Left lobe of liver (tissue), 2 donors: ENCODE data around the gene NCK2. TPM values are rescaled to one million over a fixed set of nuclear protein-coding genes. Genes with fewer than 3 reads are reported as not detected.

ENCODE experiments used
- ATAC-seq: fragments of 200-7000 bp; cut with Tn5 transposase; one replicate; pipeline ENCODE4 v1.9.1; 2020; ENCODE audit warnings: mild to moderate bottlenecking, moderate library complexity
- DNase-seq: peaks from one replicate; pipeline ENCODE4 v3.0.0-alpha.2; 2020; ENCODE audit warnings: low spot score
- total RNA-seq: library from RNA; stranded (reverse); gene quantifications from one replicate; pipeline ENCODE4 v1.2.1, GENCODE V29; 2021
- donor health status: DM: no; HTN: no; CAD: no; lungs with moderate emphysema.
- donor health status: DM: no; HTN: yes; CAD: no.

NCK2 gene
- total RNA-seq, 1 donor from 2014 or later = 6.3 TPM

DNA sequence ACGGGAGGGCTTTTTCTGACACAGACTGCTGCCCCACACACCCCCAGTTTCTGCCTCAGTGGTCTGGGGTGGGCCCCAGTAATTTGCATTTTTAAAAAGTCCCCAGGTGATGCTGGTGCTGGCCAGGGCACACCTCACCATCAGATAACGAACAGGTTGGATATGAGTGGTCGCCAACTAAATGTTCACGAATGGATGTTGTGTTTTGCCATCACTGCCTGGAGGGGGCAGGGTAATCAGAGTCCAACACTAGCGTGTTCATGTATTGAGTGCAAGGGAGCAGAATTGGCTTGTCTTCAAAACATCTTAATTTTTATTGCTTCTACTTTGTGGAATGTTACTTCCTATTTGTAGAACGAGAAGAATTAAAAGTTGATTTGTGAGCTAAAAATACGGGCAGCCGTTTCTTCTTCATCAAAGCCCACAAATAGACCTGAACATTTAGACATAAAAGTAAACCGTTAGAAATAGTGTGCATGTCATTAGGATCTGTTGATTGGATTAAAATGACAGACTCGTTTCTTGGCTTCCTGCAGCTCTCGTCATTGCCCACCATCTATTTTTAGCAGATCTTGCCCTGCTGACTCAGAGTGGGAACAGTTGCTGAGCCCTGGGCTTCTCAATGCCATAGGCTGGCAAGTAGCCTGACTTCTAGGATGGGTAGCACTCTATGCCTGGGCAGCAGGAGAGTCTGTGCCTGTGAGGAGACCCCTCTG is 45.2 kb downstream of the NCK2 start:
- ATAC-seq (no peak), DNase-seq (no peak)

DNA sequence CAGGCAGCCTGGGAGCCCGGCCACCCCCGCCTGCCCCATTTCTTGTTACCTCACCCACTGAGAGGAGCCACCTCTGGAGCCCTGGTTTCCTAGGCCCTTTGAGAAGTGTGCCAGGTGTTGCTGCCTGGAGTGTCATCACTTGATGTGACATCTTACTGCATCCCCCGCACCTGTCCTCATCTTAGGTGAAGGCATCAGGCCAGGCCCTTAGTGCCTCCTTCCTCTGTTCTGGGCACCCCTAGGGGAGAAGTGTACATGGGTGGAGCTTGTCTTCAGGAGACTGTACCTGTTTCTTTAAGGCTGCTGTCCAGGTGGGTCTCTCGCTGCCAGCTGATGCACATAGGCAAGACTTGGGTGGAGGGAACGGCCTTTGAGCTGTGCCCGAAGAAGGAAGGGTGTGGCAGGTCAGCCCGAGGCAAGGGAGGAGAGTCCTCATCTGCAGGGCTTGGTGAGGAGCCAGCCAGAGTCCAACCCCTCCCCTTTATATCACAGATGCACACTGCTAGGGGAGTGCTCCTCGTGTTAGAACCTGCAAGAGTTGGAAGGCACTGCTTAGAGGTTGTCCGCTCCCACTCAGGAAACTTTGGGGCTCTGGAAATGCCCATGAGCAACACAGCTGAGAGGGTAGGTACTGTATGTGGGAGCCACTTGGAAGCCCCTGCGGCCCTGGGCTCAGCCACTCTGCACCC is 45.9 kb downstream of the NCK2 start:
- no peak for ATAC-seq
- DNase-seq = no peak

DNA sequence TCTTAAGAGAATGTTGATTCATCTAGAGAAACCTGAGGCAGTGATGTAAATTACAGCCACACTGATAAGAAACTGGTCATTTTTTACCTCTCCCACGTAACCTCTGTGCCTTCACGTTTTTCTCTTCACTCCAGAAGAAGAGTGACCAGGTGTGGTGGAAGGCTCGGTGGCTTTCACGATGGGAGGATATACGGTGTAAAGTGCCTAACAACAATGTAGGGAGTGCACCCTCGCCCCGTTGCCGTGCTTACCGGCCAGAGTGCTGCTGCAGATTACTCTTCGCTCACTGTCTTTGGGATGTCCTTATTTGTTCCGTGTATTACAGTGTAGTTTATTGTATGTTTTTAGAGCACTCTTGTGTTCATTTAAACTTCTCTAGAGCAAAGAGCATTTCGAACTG is 46.5 kb downstream of the NCK2 start:
- ATAC-seq (no peak), DNase-seq (no peak)

DNA sequence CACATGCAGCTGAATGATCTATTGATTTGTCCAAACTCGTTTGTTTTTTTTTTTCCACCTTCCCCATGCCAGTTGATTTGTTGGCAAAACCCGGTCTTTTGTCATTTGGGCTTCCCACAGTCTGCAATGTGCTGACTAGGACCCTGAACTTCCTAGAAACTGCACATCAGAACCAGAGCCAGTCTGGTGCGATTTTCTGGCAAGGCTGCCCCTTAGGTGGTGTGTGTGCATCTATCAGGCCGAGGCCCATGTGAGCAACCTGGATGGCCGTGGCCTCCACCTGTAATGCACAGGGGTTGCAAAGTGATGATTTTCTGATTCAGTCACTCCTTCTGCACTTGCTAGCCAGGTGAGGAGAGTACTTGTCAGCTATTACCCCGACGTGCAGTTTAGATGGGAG is 47.8 kb downstream of the NCK2 start:
- no peak for DNase-seq
- ATAC-seq = no peak

DNA sequence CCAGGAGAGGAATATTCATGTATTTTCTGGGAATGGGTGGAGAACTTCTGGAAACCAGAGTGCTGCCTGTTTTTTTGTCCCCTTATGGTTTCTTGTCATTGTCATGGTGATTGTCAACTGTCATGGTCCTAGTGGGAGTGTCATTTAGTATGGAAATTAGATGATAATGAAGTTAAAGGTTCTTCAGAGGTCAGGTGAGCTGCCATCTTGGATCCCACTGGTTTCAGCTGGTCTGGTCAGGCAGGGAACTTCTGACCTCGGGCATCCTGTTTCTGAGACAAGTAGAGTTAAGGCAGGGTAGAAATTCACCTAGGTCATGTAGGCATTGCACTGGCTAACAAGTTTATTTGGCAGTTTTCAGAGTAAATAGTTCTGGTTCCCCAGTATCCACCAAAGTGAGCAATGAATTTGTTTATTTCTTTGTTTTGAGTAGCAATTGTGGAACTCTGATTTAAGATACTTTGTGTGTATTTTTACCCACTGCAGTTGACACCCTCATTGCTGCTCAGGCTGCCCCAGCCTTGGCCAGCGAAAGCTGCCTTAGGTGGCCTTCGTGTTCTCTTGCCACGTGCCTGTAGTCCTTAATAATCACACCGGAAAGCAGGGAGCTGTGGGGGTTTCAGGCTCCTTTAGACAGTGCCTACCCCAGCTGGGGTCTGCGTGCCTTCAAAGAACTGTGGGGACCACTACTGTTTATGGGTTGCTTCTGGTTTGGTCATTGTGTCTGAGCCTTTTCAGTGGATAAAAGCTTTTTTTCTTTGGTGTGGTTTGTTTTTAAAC is 48.7 kb downstream of the NCK2 start:
- ATAC-seq (no peak), DNase-seq (no peak)

DNA sequence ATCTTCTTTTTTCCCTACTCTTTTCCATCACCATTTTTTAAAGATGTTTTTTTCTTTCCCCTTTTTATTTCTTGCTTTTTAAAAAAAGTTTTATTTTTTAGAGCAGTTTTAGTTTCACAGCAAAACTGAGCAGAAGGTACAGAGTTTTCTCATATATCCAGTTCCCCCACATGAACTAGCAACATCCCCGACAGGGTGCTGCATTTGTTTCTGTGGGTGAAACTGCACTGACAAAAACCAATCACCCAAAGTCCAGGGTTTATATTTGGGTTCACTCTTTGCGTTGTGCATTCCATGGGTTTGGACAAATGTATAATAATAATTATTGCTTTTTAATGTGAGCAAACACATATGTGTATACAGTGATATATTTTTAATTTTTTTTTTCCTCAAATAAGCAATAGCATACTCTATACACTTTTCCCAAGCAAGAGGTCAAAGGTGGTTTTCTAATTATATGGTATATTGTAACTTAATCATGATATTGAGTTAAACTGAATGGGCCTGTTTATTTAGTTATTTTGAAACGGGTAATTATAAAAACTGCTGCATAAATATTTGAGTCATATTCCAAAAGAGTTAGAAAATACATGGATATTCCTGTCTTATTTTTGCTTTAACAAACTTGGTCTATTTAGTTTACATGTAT is 50.3 kb downstream of the NCK2 start:
- ATAC-seq (no peak), DNase-seq (no peak)

DNA sequence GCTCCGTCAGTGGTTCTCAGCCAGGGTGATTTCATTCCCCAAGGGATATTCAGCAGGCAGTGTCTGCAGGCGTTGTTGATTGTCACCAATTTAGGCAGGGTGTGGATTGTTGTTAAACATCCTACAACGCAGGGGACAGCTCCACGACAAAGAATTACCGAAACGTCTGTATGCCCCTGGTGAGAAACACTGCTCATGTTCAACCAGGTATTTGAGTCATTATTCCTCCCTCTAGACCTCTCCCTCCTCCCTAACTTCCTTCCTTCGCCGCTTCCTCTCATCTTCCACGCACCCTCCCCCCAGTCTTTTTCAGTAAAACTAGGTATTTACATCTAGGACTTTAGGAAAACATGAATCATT is 50.8 kb downstream of the NCK2 start:
- no peak for ATAC-seq
- no peak for DNase-seq

DNA sequence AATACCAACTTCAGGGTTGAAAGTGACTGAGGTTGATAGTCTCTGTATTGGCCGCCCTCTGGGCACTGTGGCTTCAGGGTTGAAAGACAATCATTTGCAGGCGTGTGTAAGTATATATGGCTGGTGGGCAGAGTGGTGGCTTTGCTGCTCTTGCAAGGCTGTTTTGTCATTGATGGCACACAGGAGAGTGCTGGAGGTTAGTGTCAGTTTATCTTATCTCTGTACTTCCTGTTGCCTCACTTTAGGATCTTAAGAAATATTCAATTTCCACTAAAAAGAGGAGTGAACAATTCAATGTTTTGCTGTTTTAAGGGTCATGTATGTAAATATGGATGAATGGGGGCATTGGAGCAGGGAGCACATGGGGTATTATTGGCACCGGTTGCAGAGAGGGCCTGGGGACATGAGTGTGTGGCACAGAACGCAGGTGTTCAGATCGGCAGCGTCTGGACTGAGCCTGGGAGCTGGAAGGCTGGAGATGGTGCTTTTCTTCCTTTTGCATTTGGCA is 51.5 kb downstream of the NCK2 start:
- ATAC-seq = no peak

DNA sequence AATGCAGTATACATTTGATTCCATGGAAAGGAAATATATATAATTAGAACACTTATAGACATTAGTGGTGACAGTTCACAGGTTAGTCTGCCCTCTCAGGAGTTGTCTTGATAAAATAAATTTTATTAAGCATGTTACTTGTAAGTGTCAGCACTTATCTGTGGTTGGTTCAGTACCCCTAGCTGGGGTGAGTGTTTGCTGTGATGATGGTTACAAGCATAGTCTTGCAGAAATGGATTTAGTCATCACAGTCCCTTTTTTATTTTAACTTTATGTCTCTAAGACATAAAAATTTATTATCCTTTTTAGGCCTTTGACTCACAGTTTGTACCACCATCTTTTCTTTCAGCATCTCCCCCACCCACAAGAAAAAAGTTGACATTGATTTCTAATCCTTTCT is 52.1 kb downstream of the NCK2 start:
- DNase-seq (no peak), ATAC-seq (no peak)

More for the DNA sequence above, 51.5 kb downstream of the NCK2 start:
- no peak for DNase-seq

DNA sequence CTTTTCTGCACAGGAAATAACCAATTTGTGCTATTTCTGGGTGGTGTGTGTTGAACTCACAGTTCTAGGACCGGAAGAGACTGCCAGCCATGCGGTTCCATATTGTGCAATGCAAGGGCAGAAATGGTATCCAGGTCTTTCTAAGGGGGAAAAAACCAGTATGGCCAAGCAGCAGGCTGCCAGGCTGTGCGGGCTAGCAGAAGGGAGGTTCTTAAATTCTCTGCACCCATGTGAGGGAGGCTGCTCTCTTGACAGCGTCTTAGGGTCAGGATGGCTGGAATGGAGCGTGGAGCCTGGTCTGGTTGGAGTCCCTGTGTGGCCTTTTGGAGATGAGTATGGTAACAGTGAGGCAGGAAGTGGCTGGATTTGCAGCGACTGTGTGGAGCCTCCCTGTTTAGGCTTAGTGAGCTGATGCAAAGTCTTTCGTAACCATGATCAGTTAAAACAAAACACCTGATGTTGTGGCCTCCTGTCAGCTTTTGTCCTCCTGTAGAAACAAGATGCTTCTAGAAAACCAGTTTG is 52.6 kb downstream of the NCK2 start:
- DNase-seq (no peak), ATAC-seq (peak; percentile 35)

DNA sequence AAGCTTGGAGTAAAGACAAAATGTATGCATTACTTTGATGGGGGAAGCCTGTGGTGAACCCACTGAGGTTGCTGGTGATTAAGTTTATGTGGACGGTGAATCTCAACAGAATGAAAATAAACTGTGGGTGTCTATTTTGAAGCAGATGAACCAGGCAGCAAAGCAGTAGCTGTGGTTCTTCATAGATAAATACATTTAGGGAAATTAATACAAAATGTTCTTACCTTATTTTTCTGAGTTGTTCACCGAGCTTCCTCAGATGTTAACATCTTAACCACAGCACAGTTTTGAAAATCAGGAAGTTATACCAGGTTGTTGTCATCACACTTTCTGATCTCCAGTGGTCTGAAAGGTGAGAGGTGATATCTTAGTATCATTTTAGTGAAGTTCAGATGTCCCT is 53.9 kb downstream of the NCK2 start:
- no peak for DNase-seq
- no peak for ATAC-seq

DNA sequence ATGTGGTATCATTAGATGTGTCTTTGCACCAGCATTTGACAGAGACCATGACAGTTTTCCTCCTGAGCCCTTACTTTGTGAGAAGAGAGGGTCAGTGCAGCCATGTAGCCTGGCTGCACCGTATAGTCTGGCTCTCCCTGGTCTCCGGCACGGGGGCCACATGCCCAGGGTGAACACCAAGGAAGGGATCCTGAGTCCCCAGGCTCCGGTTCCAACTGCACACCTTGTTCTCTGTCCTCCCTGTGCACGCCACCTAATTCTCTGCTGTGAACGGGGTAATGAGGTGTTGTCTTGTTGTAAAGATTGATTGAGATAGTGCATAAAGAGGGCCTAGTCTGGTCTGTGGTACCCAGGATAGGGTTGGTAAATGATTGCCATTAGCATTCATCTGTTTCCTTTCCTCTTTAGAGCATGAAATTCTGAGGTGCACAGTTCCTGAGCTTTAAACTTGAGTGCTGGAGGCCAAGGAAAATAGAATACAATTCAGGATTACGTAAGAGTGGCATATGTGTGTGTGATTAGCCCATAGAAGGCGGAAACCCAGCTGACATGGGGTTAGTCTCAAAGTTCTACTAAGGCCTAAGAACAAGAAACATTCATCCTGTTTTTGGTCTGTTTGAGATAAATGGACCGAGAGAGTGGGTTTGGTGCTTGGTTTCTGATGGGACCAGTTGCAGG is 55.5 kb downstream of the NCK2 start:
- DNase-seq (no peak), ATAC-seq (no peak)

DNA sequence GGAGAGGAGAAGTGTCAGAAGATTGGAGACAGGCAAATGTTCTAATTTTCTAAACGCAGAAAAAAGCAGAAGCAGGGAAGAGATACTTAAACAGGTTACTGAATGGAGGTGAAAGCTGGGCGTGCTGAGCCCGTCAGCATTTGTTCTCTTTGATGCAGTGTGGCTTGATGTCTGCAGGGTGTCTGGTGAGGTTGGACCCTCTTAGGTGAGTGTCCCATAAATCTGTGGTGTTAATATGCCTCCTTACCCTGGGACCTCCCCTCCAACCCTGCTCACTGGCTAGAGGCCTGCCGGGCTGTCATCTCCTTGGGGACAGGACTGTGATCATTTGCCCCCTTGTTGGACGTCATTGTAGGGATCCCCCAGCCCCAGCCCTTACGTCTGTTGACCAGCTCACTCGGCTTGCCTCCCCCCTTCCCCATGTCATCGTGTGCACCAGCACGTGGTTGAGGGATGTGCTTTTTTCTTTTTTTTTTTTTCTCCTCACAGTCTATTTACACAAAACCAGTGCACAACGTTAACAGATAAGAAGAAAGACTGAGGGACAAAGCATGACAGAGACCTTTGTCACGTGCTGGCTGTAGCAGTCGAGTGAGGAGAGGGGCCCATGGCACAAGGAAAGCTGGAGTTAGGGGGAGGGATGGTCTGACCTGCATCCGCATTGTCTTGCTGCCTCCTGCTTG is 56.4 kb downstream of the NCK2 start:
- no peak for ATAC-seq
- DNase-seq = no peak

DNA sequence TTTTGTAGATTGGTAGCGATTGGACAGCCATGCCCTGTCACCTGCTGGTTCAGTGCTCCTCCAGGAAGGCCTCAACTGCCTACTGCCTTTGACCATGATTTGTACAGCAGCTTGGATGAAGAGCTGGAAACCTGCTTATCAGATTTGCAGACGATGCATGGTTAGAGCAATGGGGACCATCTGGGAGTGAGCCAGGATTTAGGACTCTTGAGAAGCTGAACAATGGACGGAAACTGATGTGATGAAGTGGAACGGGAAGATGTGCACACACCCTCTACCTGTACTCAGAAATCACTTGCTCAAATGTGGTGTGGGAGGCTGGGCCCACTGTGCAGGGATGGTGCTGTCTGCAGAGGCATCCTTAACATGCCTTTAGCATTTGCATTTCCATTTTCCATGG is 57.2 kb downstream of the NCK2 start:
- ATAC-seq = no peak
- DNase-seq = no peak

DNA sequence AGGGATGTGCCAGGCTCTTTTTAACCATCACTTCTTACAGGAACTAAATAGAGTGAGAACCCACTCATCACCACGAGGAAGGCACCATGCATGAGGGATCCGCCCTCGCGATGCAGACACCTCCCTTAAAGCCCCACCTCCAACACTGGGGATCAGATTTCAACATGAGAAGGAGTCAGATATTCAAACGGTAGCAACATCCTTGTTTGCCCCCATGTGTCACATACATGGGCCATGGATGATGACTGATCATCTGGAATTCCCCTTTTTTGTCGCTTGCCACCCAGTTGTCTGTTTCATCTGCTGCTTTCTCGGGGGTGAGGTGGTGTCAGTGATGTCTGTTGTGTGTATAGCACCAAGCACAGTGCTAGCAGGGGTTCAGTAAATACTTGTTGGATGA is 57.9 kb downstream of the NCK2 start:
- DNase-seq = no peak
- no peak for ATAC-seq

DNA sequence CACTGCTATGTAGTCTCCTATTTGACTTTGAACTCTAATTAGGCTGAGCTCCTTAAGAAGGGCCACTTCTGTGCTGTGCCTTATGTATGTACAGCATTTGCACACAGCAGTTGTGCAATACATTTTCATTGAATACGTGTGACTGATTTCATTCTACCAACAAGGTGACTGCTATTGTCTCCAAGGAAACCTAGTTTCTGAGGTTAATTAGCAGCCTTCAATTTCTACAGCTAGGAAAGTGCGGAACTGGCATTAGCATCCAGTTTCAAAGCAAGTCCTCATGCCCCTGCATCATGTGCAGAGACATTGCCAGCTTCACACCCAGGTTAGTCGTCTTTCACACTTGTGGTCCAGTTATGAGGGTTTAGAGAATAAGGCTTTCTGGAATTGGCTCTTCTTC is 58.6 kb downstream of the NCK2 start:
- no peak for DNase-seq

DNA sequence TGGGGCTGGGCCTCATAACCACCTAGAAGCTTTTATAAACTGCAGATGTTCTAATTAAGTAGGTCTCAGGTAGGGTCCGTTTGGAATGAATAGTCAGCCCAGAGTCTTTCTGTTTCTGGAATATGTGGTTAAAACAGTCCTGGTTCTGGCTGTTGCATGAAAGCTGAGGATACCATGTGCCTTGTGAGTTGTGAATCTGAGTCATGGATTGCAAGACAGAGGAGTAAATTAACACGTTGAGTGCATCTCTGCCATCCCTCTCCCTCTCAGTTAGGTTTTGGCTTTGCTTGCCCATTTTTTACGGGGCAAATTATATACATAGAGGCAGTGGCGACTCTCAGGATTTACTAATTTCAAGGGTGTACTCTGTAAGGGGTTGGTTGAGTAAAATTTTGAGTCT is 59.1 kb downstream of the NCK2 start:
- ATAC-seq (no peak), DNase-seq (no peak)

More for the DNA sequence above, 58.6 kb downstream of the NCK2 start:
- no peak for ATAC-seq

DNA sequence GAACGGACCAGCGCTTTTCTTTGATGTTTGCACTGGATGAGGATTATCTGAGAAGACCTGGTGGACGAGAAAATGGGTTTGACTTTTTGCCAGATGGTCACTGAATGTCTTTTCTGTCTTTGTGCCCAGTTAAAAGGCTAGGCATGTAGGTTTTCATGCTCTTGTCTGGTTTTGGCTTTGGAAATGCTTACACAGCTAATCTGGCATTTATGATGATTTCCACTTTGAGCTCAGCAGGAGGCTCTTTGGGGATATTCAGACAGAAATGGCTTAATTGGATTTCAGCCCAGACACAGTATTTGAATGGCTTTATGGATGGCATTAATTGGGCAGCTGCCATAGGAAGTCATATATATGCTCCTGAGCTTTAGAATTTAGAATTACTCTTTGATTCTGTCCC is 59.6 kb downstream of the NCK2 start:
- no peak for DNase-seq
- no peak for ATAC-seq

DNA sequence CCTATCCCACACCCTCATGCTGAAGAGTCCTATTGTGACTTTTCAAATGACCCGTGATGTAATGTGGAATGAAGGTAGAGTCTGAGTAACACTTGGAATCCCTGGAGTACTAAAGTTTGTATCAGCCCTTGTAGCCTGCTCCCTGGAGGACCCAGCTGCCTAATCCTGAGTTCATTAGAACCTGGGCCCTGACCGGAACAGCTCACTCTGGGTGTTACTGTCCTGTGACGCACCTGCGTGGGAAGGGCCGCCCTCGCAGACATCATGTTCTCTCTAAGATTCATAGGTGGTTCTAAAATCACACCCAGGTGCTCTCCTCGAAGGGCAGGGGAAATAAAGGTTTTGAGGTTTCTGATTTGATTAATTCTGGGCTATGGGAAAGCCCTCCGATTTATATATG is 62.3 kb downstream of the NCK2 start:
- no peak for ATAC-seq
- no peak for DNase-seq
